Measurements from ENCODE around the gene SDS.

DNA sequence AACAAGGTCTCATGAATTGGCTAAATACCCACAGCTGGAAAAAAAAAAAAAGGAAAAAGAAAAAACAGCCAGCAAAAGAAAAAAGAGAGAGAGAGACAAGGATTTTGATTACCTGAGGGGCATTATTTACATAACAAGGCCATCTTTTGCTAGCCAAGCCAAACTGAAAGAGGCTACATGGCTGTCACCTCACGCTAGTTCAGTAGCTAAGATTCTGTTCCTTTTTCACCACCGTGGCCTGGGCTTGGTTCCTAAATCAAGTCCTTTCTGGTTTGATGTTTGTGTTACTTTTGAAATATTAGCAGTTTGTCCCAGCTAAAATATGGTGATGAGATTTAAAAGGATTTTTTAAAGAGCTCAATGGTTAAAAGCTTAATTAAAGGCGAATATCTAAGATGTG, 2.0 kb upstream of the SDS start:
- TF ChIP-seq, protein P1, sequence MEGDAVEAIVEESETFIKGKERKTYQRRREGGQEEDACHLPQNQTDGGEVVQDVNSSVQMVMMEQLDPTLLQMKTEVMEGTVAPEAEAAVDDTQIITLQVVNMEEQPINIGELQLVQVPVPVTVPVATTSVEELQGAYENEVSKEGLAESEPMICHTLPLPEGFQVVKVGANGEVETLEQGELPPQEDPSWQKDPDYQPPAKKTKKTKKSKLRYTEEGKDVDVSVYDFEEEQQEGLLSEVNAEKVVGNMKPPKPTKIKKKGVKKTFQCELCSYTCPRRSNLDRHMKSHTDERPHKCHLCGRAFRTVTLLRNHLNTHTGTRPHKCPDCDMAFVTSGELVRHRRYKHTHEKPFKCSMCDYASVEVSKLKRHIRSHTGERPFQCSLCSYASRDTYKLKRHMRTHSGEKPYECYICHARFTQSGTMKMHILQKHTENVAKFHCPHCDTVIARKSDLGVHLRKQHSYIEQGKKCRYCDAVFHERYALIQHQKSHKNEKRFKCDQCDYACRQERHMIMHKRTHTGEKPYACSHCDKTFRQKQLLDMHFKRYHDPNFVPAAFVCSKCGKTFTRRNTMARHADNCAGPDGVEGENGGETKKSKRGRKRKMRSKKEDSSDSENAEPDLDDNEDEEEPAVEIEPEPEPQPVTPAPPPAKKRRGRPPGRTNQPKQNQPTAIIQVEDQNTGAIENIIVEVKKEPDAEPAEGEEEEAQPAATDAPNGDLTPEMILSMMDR (IDR thresholded peaks at IDR 0.05): no peak
- no peak for TF ChIP-seq POLR2AphosphoS5 (IDR thresholded peaks at IDR 0.05; ENCODE audit: insufficient read depth in 1 of 2, low read depth in 1 of 2)

All from vagina (tissue), 2 donors.